ENCODE data around the gene CCER1.

The CCER1 gene

DNA sequence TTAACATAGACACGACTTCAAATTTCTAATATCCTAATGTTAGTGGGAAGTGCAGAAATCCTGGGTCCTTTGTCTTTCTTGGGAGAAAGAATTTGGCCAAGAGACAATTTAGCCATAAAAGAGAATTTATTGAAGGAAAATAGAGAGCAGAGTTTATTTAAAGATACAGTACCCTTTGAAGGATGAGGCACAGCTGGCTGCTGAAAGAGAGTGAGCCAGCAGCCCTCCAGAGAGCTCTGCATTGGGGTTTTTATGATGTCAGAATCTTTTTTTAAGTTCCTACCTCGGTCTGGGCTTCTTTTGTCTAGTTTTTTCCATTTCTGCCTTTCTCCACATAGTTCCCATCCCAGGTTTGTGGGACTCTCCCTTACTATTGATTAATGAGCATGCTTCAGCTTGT is 37.5 kb downstream of the CCER1 start:
- no peak overlapping the region for H3K4me3 Mint-ChIP-seq

DNA sequence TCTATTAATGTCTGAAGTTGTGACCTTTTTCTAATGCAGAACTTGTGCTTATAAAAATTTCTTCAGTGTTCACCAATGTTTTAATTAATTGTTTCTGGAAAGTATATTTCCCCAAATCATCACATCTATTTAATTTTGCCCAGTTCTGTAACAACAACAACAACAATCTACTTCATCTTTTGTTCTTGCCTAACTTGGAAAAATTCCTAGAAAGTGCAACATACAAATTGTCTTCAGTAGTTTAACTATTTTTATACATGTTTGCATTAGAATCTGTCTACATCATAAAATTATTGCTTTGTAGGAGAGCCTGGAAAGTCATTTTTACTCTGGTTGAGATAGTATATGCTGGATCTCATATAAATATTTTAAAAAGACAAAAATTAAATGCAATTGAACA is 38.5 kb downstream of the CCER1 start:
- ATAC-seq = no peak

More for the DNA sequence above, 37.5 kb downstream of the CCER1 start:
- ATAC-seq = no peak
- H3K27ac Mint-ChIP-seq = no peak overlapping the region
- H3K36me3 Mint-ChIP-seq = no peaks in the 10 kb centered on the region
- H3K4me1 Mint-ChIP-seq = no peaks in the 10 kb centered on the region
- peaks cover 3% of the 10 kb centered on the region for H3K9me3 Mint-ChIP-seq
- peaks cover 10% of the 10 kb centered on the region for H3K27me3 Mint-ChIP-seq

DNA sequence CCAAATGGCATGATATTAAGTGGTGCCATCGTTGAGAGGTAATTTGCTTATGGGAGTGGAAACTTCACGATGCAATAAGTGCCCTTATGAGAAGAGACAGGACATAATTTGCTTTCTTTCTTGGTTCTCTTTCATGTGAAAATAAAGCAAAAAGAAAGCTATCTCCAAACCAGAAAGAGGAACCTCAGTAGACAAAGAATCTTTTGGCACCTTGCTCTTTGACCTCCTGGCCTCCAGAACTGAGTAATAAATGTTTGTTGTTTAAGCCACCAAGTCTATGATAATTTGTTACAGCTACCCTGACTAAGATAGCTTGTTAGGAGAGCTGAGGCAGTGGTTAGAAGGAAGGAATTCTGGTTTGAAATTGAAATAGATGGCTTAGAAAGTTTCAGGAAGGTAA is 39.6 kb downstream of the CCER1 start:
- Mint-ChIP-seq H3K36me3 (no peaks in the 10 kb centered on the region), H3K4me3 (no peak overlapping the region), H3K27ac (no peak overlapping the region), H3K27me3 (peaks cover 10% of the 10 kb centered on the region), H3K4me1 (no peaks in the 10 kb centered on the region), H3K9me3 (peaks cover 3% of the 10 kb centered on the region)
- no peak for ATAC-seq

More for the DNA sequence above, 38.5 kb downstream of the CCER1 start:
- H3K36me3 Mint-ChIP-seq = no peaks in the 10 kb centered on the region
- H3K4me1 Mint-ChIP-seq = no peaks in the 10 kb centered on the region
- H3K27me3 Mint-ChIP-seq = peaks cover 10% of the 10 kb centered on the region
- H3K4me3 Mint-ChIP-seq = no peak overlapping the region
- peaks cover 3% of the 10 kb centered on the region for H3K9me3 Mint-ChIP-seq
- H3K27ac Mint-ChIP-seq = no peak overlapping the region

DNA sequence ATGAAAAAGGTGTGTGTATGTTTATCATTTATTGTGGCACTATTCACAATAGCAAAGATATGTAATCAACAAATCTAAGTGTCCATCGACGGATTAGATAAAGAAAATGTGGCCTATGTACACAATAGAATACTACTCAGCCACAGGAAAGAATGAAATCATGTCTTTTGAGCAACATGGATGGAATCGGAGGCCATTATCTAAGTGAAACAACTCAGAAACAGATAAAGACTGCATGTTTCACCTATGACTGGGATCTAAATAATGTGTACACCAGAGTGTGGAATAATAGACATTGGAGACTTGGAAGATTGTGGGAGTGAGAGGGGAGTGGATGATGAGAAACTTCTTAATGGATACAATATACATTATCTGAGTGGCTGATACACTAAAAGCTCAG is 44.0 kb downstream of the CCER1 start:
- H3K4me1 Mint-ChIP-seq = no peaks in the 10 kb centered on the region
- no peaks in the 10 kb centered on the region for H3K36me3 Mint-ChIP-seq
- peaks cover 3% of the 10 kb centered on the region for H3K9me3 Mint-ChIP-seq
- no peak for ATAC-seq
- no peaks in the 10 kb centered on the region for H3K27me3 Mint-ChIP-seq
- H3K27ac Mint-ChIP-seq = no peak overlapping the region
- H3K4me3 Mint-ChIP-seq = no peak overlapping the region

DNA sequence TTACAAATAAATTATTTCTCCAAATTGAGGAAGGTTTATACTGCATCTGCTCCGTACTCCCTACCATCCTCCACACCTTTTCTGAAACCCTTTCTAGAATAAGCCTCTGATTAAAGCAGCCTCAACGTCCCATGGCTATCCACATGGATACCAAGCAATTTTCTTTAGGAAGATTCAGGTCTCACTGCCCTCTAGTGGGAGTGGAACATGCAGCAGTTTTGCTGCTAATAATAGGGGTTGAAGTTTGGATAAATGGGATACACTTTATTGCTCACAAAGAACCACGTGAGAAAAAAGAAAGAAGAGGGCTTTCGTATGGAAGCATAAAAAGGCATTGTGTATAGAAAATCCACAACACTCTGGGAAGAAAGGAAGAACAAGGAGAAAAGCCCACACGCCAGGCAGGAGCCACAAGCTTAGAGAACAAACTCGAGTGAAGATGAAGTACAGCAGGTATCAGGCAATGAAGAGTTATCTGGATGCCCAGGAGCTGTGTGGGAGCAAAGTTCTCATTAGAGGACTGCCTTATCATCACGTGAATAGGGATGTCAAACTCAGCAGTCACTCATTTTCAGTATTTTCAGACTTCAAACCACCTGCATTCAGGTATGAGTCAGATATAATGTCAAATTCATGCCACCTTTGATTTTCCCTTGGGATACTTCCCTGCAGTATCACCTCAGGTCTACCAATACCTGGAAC is 45.8 kb downstream of the CCER1 start:
- H3K27ac Mint-ChIP-seq = no peak overlapping the region
- no peak for ATAC-seq
- H3K9me3 Mint-ChIP-seq = no peaks in the 10 kb centered on the region
- H3K36me3 Mint-ChIP-seq = no peaks in the 10 kb centered on the region
- H3K4me3 Mint-ChIP-seq = no peak overlapping the region
- no peaks in the 10 kb centered on the region for H3K4me1 Mint-ChIP-seq
- H3K27me3 Mint-ChIP-seq = no peaks in the 10 kb centered on the region

DNA sequence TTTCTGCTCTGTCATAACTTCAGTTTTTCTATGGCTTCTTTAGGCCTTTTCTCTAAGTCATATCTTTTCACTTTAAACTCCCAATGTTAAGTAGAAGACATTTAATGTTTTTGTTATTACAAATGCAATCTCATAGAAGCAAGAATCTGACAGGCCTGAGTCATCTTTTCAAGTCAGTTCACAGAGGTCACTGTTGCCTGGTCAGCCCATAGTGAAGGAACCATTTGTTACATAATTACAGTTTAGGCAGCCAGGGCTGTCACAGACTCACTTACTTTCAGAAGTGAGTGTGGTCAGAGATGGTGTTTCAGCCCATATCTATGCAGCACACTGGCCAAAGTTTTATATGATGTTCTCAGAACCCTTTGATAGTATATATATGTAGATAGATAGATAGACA is 46.5 kb downstream of the CCER1 start:
- no peak overlapping the region for H3K27ac Mint-ChIP-seq
- H3K27me3 Mint-ChIP-seq = no peaks in the 10 kb centered on the region
- H3K36me3 Mint-ChIP-seq = no peaks in the 10 kb centered on the region
- no peak overlapping the region for H3K4me3 Mint-ChIP-seq
- no peaks in the 10 kb centered on the region for H3K4me1 Mint-ChIP-seq
- no peaks in the 10 kb centered on the region for H3K9me3 Mint-ChIP-seq
- no peak for ATAC-seq

DNA sequence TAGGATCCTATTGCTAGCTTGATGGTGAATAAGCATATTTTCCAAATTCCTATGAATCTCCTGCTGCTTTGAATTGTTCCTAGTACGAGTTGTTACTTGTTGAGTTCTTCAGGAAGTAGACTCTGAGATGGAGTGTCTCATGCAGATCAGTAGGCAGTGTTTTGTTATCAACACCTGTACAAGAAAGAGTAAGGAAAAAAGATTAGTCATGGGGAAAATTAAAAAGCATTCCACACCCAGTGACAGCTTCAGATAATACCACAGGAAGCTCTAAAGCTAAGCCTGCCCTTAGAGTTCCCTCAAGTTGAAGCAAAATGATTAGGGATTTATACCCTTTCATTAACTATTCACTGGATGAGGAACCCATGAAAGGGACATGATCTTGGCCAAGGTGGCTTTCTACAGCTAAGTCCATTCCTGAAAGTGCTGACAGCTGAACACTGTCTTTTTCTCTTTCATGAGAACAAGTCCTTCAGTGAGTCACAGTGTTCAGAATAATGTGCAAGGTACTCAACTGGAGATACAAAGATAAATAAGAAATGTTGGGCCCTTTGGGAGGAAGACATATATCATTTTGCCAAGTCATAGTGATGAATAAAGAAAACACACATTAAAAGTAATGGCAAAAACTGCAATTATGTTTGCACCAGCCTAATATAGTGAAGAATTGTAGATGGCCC is 49.1 kb downstream of the CCER1 start:
- no peak overlapping the region for H3K27ac Mint-ChIP-seq
- no peaks in the 10 kb centered on the region for H3K27me3 Mint-ChIP-seq
- H3K9me3 Mint-ChIP-seq = no peaks in the 10 kb centered on the region
- no peak for ATAC-seq
- H3K36me3 Mint-ChIP-seq = no peaks in the 10 kb centered on the region
- H3K4me1 Mint-ChIP-seq = no peaks in the 10 kb centered on the region
- no peak overlapping the region for H3K4me3 Mint-ChIP-seq

DNA sequence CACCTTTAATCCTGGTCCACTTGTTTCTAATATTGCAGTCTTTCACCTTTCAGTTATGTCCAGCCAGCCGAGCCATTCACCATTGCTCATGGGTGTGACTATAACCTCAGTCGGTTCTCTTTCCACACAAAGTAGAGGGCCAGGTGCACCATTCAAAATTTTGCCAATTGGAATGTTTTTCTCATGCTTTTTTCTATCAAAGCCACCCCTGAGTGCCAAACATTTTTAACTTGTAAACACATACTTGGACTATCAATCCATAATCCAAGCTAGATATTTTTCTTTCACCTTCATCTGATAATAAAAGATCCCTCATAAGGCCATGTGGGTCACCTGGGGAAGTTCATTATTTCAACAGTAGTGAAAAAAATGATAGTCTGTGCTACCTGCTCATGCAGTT is 52.4 kb downstream of the CCER1 start:
- ATAC-seq = no peak
- Mint-ChIP-seq H3K9me3 (no peaks in the 10 kb centered on the region), H3K4me3 (no peak overlapping the region), H3K36me3 (no peaks in the 10 kb centered on the region), H3K4me1 (no peaks in the 10 kb centered on the region), H3K27me3 (no peaks in the 10 kb centered on the region), H3K27ac (no peak overlapping the region)
